Measurements from ENCODE around the gene SERP2. TPM values are rescaled to one million over a fixed set of nuclear protein-coding genes. Genes with fewer than 3 reads are reported as not detected.

The SERP2 gene
- total RNA-seq, 3 donors from 2014 or later: 0.63 to 0.76 TPM; not detected in 1

GRCh38 chr13:44388427-44389059 is 14.9 kb downstream of the SERP2 start:
- ATAC-seq: no peak
- DNase-seq: no peak
- Mint-ChIP-seq H3K27me3 (ENCODE audit: low read depth) (peaks cover 10% of the 10 kb centered on the region), H3K4me1 (ENCODE audit: low read depth) (no peaks in the 10 kb centered on the region), H3K36me3 (ENCODE audit: insufficient read depth) (no peaks in the 10 kb centered on the region), H3K9me3 (no peaks in the 10 kb centered on the region), H3K4me3 (no peak overlapping the region)

- ATAC-seq (no peak), DNase-seq (no peak)
- H3K36me3 Mint-ChIP-seq (ENCODE audit: insufficient read depth): no peaks in the 10 kb centered on the region
Measured at GRCh38 chr13:44389060-44389666, 15.5 kb downstream of the SERP2 start.

GRCh38 chr13:44389876-44390275 is 16.3 kb downstream of the SERP2 start:
- Mint-ChIP-seq H3K4me3 (no peak overlapping the region), H3K36me3 (ENCODE audit: insufficient read depth) (no peaks in the 10 kb centered on the region), H3K9me3 (no peaks in the 10 kb centered on the region), H3K4me1 (ENCODE audit: low read depth) (no peaks in the 10 kb centered on the region), H3K27me3 (ENCODE audit: low read depth) (peaks cover 10% of the 10 kb centered on the region)
- DNase-seq (no peak), ATAC-seq (no peak)

More at GRCh38 chr13:44389060-44389666, 15.5 kb downstream of the SERP2 start:
- no peaks in the 10 kb centered on the region for H3K9me3 Mint-ChIP-seq
- peaks cover 10% of the 10 kb centered on the region for H3K27me3 Mint-ChIP-seq (ENCODE audit: low read depth)
- no peaks in the 10 kb centered on the region for H3K4me1 Mint-ChIP-seq (ENCODE audit: low read depth)
- H3K4me3 Mint-ChIP-seq: no peak overlapping the region

GRCh38 chr13:44393391-44393790 is 19.8 kb downstream of the SERP2 start:
- H3K36me3 Mint-ChIP-seq (ENCODE audit: insufficient read depth): no peaks in the 10 kb centered on the region
- ATAC-seq (no peak), DNase-seq (no peak)
- no peaks in the 10 kb centered on the region for H3K9me3 Mint-ChIP-seq
- no peak overlapping the region for H3K4me3 Mint-ChIP-seq
- H3K4me1 Mint-ChIP-seq (ENCODE audit: low read depth): no peaks in the 10 kb centered on the region
- peaks cover 10% of the 10 kb centered on the region for H3K27me3 Mint-ChIP-seq (ENCODE audit: low read depth)

- DNase-seq (no peak), ATAC-seq (no peak)
- H3K27me3 Mint-ChIP-seq (ENCODE audit: low read depth): peaks cover 10% of the 10 kb centered on the region
- no peaks in the 10 kb centered on the region for H3K9me3 Mint-ChIP-seq
- no peaks in the 10 kb centered on the region for H3K36me3 Mint-ChIP-seq (ENCODE audit: insufficient read depth)
- H3K4me3 Mint-ChIP-seq: no peak overlapping the region
- no peaks in the 10 kb centered on the region for H3K4me1 Mint-ChIP-seq (ENCODE audit: low read depth)
Measured at GRCh38 chr13:44394658-44395057, 21.0 kb downstream of the SERP2 start.

DNA sequence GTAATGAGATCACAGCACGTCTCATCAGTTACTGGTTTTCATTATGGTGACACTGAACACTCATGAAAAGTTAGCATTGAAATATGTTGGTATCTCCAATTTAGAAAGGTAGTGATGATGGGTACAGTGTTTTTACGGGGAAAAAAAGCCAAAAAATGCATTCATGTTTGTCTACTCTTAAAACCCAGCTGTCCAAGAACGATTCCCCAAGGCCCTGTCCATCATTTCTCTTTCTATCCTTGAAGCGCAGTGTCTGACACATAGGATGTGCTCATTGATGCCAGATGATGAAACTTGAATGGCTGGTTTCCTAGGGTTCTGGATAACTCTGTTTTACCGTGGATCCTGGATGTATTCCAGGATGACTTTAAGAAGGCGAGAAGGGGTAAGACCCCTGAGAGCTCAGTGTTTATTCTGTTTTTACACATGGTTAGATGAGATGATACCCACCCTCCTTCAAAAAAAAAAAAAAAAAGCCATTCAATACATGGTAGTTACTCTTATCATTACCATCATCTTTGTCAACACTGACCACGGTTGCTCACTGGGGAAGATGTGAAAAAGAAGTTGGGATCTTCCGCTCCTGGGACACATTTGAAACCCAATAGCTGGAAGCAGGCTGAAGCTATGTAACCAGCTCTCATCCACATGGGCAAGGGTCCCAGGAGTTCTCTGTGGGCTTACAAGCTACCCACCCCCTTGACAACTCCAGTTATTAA is 22.5 kb downstream of the SERP2 start:
- Mint-ChIP-seq H3K4me3 (no peak overlapping the region), H3K36me3 (ENCODE audit: insufficient read depth) (no peaks in the 10 kb centered on the region), H3K9me3 (no peaks in the 10 kb centered on the region), H3K4me1 (ENCODE audit: low read depth) (no peaks in the 10 kb centered on the region), H3K27me3 (ENCODE audit: low read depth) (peaks cover 10% of the 10 kb centered on the region)
- DNase-seq: no peak
- no peak for ATAC-seq

DNA sequence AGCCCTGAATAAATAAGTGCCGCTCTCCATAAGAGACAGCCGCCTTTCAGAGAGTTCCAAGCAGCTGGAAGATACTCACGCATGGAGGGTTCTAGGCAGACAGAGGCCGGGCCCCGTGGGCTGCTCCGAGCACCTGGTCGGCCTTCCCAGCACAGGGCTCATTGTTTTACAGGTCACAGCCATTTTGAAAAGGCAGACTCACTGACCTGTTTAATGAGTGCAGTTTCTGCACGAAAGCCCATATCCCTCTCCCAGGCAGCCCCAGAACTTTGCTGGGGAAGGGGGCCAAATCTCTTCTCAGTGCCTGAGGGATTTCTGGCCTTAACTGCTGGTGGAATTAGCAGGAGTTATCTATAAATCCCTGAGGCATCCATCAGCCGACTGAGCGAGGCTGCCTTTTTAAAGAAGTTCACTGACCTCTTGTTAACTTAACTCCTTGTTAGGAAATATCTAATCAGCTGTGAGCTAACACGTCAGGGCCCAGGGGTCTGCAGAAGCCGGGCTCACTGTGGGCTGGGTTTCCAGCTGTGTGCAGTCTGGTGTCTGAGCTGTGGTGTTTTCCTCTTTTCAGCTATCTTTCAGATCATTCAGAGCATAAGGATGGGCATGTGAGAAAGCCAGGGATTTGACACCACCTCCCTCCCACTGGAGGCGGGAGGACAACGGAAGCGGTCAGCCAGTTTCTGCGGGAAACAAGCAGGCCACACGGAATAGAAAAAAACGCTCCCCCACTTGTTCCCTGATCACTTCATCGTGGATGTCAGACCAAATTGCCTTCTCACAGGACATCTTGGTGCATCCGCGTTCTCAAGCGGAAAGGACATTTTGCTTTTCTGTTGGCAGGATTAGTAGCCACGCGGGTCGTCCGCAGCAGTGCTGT is 23.3 kb downstream of the SERP2 start:
- Mint-ChIP-seq H3K4me1 (ENCODE audit: low read depth) (no peaks in the 10 kb centered on the region), H3K4me3 (no peak overlapping the region), H3K27me3 (ENCODE audit: low read depth) (peaks cover 10% of the 10 kb centered on the region), H3K9me3 (no peaks in the 10 kb centered on the region), H3K36me3 (ENCODE audit: insufficient read depth) (no peaks in the 10 kb centered on the region)
- ATAC-seq: no peak
- DNase-seq: no peak

DNA sequence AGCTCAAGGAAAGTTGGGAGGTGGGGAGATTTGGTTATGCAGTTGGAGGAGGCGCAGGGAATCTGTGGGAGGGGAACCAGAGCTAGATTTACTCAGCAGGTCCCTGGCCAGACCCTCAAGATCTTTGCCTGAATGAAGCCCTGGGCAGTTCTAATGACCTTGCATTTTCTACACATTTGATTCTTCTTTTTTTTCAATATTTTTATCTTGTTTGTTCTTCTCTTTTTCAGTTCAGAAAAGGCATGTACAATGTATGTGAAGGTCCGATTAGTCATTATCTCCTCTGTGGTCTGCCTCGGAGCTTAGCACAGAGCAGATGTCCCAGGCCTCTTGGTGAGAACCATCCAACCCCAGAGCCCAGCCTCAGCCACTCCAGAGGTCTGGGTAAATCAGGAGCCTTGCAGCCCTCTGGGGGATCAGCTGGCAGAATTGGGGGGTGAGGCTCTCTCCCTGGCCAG is 24.2 kb downstream of the SERP2 start:
- DNase-seq: no peak
- Mint-ChIP-seq H3K9me3 (no peaks in the 10 kb centered on the region), H3K4me3 (no peak overlapping the region), H3K27me3 (ENCODE audit: low read depth) (peaks cover 5% of the 10 kb centered on the region), H3K4me1 (ENCODE audit: low read depth) (no peaks in the 10 kb centered on the region), H3K36me3 (ENCODE audit: insufficient read depth) (no peaks in the 10 kb centered on the region)
- ATAC-seq: no peak

DNA sequence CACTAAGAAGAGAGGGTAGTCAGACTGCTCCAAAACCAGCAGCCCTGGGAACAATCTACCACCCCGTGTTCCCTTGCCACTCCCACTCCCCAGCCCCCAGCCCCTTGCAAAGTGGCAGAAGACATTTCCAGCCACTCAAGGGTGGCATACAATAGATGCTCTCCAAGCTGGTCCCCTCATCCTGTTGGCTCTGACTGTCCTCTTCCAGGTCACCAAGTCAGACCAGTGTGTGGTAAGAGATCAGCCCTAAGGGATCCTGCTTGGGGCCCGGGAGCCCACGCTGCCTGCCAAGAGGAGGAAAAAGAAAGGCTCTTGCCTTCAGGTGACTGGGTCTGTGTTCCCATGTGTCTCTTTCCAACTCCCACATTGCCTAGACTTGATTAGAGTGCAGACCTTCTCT is 25.0 kb downstream of the SERP2 start:
- no peak overlapping the region for H3K4me3 Mint-ChIP-seq
- H3K4me1 Mint-ChIP-seq (ENCODE audit: low read depth): no peaks in the 10 kb centered on the region
- ATAC-seq: no peak
- no peaks in the 10 kb centered on the region for H3K36me3 Mint-ChIP-seq (ENCODE audit: insufficient read depth)
- no peak for DNase-seq
- H3K27me3 Mint-ChIP-seq (ENCODE audit: low read depth): no peaks in the 10 kb centered on the region
- H3K9me3 Mint-ChIP-seq: no peaks in the 10 kb centered on the region

- Mint-ChIP-seq H3K4me3 (no peak overlapping the region), H3K27me3 (ENCODE audit: low read depth) (peaks cover 2% of the 10 kb centered on the region), H3K4me1 (ENCODE audit: low read depth) (no peaks in the 10 kb centered on the region), H3K9me3 (no peaks in the 10 kb centered on the region), H3K36me3 (ENCODE audit: insufficient read depth) (no peaks in the 10 kb centered on the region)
- DNase-seq: no peak
- ATAC-seq: no peak
Measured at GRCh38 chr13:44399074-44399473, 25.4 kb downstream of the SERP2 start.

DNA sequence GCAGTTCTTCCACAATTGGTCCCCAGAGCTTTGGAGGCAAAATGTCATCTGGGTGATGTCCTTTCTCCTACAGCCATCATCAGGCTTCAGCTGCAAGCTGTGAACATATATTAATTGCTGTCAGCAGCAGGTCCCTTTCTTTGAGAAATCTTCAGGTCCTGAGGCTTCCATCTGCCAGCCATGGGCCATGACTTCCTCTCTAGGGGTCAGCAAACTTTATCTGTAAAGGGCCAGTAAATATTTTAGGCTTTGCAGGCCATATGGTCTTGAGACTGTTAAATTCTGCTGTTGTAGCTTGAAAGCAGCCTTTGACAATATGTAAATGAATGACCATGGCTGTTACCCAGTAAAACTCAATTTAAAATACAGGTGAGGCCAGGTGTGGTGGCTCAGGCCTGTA is 27.1 kb downstream of the SERP2 start:
- DNase-seq: no peak

DNA sequence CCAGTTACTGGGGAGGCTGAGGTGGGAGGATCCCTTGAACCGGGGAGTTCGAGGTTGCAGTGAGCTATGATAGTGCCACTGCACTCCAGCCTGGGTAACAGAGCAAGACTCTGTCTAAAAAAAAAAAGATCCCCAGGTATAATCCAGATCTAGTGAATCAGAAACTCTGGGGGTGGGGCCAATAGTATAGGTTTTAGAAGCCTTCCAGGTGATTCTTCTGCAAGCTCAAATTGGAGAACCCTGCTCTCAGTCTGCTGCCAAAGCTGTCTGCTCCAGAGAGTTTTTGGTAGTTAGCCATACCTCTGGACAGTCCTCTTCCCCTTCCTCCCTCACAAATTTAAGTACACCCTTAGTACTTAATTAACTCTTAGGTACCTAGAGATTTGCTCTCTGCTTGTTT is 28.0 kb downstream of the SERP2 start:
- Mint-ChIP-seq H3K4me3 (no peak overlapping the region), H3K27me3 (ENCODE audit: low read depth) (peaks cover 9% of the 10 kb centered on the region), H3K4me1 (ENCODE audit: low read depth) (no peaks in the 10 kb centered on the region), H3K36me3 (ENCODE audit: insufficient read depth) (no peaks in the 10 kb centered on the region), H3K9me3 (no peaks in the 10 kb centered on the region)
- ATAC-seq: no peak
- DNase-seq: no peak

More for the DNA sequence above, 27.1 kb downstream of the SERP2 start:
- H3K9me3 Mint-ChIP-seq: no peaks in the 10 kb centered on the region
- H3K4me3 Mint-ChIP-seq: no peak overlapping the region
- no peaks in the 10 kb centered on the region for H3K36me3 Mint-ChIP-seq (ENCODE audit: insufficient read depth)
- ATAC-seq: no peak
- H3K27me3 Mint-ChIP-seq (ENCODE audit: low read depth): peaks cover 7% of the 10 kb centered on the region
- no peaks in the 10 kb centered on the region for H3K4me1 Mint-ChIP-seq (ENCODE audit: low read depth)

DNA sequence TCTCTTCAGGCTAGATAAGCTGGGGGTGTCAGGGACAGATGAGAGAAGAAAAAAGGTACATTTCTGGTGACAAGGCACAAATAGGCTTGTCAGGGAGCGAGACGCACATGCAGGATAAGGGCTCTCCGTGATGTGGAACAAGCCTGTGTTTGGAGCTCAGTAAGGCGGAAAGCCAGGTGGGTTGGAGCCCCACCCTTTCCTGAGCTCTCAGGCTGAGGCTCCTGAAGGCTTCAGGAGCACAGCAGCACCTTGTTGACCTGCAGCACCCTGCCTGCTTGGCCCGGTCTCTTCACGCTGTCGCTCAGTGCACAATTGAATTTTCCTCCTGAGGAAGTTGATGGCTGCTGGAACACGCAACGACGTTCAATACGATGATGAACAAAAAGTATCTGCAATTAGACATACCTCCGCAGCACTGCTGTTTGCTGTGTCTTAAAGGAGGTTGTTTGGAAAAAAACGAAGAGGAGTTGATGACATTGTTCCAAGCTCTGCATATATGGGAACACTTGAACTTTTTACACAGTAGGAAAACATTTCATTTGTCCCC is 29.3 kb downstream of the SERP2 start:
- no peaks in the 10 kb centered on the region for H3K9me3 Mint-ChIP-seq
- DNase-seq: no peak
- H3K4me3 Mint-ChIP-seq: no peak overlapping the region
- H3K36me3 Mint-ChIP-seq (ENCODE audit: insufficient read depth): no peaks in the 10 kb centered on the region
- no peak for ATAC-seq
- peaks cover 9% of the 10 kb centered on the region for H3K27me3 Mint-ChIP-seq (ENCODE audit: low read depth)
- no peaks in the 10 kb centered on the region for H3K4me1 Mint-ChIP-seq (ENCODE audit: low read depth)

DNA sequence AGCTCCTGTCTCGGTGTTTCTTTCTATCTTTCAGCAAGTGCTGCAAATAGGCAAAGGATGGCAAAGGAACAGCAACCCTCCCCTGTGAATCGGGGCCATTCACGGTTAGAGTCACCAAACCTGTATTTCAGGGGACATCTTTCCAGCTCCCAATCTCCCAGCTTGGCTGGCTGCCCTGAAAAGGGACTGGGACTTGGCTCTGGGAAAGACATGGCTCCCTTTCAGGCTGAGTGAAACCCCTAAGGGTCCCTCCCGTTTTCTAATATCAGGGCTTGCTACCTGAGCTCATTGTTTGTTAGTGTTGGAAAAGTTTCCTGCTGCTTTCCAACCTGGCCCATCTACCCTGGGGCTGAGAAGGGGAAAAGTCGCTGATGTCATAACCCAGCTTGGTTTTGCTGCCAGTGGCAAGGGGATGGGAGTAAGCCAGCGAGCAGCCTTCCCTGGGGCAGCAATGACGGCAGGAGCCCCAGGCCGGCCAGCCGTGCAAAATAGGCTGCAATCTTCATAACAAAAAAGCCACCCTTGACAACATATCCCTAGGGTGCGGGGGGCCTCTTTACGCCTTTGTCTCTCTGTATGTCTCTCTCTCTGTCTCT is 29.9 kb downstream of the SERP2 start:
- Mint-ChIP-seq H3K4me1 (ENCODE audit: low read depth) (no peaks in the 10 kb centered on the region), H3K27me3 (ENCODE audit: low read depth) (peaks cover 9% of the 10 kb centered on the region), H3K9me3 (no peaks in the 10 kb centered on the region), H3K4me3 (no peak overlapping the region), H3K36me3 (ENCODE audit: insufficient read depth) (no peaks in the 10 kb centered on the region)
- no peak for DNase-seq
- no peak for ATAC-seq

Data from activated T-cell treated with anti-CD3 and anti-CD28 coated beads, Interleukin-2, amount 50 U/mL, for 4 hours (primary cell).